Stimulated activated CD8-positive, alpha-beta memory T cell treated with anti-CD3 and anti-CD28 coated beads, Interleukin-15, amount 100 ng/mL, for 1 hour (primary cell): ENCODE results near the gene APCDD1L.
"Not testable (repeated sequence)": the region's sequence is repeated elsewhere in the genome, so short reads cannot be mapped to it uniquely, and the experiment has no call there.

Experiments used
- DNase-seq: peaks from one replicate; pipeline ENCODE4 v3.0.0-alpha.2; 2020; ENCODE audit warnings: low read depth

Gene APCDD1L

DNA sequence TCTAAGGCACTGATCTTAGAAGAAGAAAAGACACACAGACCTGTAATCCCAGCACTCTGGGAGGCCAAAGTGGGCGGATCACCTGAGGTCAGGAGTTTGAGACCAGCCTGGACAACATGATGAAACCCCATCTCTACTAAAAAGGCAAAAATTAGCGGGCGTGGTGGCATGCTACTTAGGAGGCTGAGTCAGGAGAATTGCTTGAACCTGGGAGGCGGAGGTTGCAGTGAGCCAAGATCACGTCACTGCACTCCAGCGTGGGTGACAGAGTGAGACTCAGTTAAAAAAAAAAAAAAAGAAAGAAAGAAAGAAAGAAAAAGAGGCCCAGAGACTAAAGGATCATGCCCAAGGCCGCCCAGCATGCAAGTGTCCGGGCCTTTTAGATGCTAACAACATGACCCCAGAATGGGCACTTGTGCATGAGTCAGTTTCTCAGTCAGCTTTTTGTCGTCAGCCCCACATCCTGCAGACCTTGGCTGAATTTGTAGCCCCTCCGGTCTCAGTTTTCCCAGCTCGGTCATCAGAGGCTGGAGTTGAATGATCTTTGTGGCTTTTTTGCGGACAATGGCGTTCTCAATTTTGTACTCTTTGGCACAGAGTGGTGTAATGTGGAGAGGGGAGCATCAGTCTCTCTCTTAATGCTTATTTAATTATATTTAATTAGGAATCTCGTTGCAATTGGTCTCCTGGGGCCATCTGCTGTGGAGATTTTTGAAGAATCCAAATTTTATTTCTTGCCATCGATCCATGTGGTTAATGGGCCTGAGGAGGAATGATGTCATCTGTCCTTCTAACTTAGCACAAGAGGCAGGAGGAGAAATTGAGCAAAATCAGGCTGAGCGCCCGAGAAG lies 30.6 kb upstream of the APCDD1L start:
- DNase-seq = no peak

DNA sequence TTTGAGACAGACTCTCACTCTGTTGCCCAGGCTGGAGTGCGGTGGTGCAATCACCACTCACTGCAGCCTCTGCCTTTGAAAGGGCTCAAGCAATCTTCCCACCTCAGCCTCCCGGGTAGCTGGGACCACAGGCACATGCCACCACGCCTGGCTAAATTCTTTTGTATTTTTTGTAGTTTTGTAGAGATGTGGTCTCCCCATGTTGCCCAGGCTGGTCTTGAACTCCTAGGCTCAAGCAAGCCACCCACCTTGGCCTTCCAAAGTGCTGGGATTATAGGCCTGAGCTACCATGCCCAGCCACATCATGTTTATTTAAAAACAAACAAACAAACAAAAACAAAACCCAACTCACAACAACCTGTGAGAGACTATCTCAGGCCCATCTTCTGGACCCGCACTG lies 29.7 kb upstream of the APCDD1L start:
- DNase-seq = no peak

DNA sequence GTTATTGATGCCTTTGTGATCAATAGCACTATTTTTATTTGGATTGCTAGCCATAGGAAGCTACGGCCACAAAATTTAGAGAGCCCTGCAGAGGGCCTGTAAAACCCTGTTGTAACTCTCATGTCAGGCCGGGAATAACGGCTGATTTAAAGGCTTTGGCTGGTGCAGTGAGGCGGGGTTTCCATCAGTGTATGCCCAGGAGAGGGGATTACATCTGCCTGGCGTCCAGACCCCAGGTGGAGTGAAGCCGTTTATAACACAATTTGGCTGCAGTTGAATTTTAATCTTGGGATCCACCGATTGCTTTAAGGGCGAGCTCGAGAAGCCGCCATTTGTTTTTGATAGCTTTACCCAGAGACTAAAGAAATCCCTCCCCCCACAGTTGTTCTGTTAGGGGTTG lies 29.1 kb upstream of the APCDD1L start:
- DNase-seq = no peak

DNA sequence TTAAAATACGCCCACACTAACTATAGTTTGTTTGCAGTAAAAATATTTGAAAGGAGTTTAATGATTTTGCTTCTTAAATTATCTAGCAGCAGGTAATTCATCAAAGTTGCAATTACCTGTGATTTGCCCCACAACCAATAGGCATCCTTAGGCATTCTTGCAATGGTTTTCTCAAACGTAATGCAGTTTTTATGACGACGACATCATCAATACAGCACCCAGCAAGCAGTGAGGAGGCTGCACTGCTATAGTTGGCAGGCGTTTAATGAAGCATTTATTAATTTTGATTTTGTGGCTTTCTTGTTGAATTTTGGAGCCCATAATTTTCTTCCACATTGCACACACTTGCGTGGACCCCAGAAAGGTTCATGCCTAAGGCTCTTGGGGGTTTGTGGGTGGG lies 28.1 kb upstream of the APCDD1L start:
- DNase-seq = no peak

DNA sequence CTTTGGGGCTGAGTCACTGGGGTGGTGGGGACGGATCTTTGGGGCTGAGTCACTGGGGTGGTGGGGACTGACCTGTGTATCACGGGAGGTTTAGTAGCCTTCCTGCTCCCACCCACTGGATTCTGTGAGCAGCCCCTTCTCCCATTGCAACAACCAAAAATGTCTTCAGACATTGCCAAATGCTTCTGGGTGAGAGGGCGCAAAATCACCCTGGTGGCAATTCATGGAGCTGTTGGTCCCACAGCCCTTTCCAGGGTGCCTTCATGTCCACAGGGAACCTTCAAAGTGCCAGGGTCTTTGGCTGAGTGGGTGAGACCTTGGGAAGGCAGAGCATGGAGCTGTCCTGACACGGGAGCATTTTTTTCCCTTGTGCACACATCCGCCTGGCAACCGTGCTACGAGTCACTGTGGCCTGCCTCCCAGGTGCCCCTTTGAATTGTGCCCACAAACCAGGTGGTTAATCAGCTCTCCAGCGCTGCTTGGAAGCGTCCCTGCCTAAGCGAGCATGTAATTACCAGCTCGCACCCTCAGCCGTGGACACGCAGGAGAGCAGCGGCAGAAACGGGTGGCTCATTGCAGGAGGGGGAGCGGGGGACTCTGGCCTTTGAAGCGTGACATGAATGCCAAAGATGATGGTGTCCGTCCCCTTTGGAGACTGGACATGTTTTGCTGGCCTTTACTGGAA lies 27.4 kb upstream of the APCDD1L start:
- DNase-seq = no peak

DNA sequence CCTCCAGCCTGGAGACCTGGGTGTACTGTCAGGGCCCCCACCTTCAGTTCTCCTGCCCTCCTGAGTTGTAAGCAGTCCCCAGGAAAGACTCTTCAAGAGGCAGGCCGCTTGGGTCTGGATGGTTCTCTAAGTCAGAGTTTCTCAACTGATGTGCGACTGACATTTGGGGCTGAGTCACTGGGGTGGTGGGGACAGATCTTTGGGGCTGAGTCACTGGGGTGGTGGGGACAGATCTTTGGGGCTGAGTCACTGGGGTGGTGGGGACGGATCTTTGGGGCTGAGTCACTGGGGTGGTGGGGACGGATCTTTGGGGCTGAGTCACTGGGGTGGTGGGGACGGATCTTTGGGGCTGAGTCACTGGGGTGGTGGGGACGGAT lies 26.8 kb upstream of the APCDD1L start:
- not testable (repeated sequence) for DNase-seq

DNA sequence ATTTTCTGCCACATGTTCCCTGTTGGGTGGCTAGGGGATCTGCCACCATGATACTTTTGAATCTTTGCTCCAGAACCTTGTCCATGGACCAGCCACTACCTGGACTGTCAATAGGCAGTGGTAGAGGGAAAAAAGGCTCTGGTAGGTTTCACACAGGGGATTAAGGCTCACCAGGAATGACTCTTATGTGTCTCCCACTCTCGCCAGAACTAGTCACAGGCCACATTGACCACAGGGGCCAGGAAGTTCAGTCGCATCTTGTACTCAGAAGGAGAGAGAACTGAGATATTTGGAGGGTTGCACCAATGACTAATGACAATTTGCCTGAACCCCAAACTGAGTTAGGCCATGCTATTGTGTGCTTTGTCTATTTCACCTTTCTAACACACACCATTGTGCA lies 23.6 kb upstream of the APCDD1L start:
- no peak for DNase-seq

DNA sequence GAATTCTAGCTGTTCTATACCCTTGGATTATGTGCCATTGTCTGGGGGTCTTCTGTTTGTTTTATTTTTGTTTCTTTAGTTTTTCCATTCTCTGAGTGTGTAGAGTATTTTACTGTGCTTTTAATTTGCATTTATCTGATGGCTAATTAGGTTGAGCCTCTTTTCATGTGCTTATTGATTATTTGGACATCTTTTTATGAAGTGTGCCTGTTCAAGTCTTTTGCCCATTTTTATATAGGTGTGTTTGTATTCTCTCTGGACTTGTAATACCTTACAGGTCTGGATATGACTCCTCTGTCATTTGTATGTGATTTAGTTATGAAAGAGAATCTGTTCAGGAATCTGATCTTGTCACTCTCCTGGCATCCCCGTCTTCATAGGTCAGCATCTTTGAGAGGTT lies 22.6 kb upstream of the APCDD1L start:
- DNase-seq = no peak

DNA sequence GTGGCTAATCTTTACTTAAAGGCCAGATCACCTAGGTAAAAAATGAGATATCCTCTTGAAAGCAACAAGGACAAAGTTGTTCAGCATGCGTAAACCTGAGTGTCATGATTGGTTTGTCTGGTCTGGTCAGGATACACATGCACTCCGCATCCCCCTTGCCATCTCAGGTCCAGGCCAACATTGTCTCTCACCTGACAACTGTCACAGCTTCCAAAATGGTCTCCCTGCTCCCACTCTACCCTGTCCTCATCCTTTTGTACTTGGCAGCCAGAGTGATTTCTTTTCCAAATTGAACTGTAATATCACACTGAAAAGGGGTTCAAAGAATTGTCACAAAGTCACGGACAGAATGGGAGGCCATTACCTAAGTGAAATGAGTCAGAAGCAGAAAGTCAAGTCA lies 21.1 kb upstream of the APCDD1L start:
- no peak for DNase-seq

DNA sequence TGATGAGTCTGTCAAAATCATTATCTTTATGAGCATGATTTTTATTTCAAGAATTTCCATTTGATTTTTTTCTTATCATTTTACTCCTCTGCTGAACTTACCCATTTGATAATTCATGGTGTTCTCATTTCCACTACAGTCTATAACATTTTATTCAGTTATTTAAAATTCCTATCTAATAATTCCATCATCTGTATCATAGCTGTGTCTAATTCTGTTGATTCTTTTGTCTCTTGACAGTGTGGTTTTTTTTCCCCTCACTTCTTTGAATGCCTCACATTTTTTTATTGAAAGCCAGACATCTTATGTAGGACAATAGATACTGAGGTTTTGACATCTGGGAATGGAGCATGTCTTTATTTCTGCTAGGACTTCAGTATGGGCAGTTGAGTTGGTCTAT lies 16.5 kb upstream of the APCDD1L start:
- DNase-seq = no peak

DNA sequence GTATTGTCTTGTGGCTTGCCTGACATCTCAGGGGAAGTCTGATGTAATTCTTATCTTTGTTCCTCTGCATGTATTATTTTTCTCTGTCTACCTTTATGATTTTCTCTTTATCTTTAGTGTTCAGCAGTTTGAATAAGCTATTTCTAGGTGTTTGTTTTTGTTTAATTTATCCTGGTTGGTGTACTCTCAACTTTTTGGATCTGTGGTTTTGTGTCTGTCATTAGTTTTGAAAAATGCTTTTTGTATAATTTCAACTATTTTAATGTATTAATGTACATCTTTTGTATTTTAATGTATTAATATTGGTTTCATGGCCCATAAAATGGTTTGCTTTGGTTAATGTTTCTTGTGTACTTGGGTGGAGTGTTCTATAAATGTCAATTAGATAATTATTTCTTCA lies 15.9 kb upstream of the APCDD1L start:
- no peak for DNase-seq

DNA sequence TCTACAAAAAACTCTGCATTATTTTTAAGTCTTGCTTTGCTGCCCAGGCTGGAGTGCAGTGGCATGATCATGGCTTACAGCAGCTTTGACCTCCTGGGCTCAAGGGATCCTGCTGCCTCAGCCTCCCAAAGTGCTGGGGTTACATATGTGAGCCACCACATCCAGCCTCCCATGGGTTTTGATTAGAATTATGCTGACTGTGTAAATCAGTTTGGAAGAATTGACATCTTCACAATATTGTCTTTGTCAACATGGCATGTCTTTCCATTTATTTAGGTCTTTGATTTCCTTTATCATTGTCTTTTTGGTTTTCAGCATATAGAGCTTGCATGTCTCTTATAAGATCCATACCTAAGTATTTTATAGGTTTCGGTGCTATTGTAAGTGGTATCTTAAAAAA lies 13.2 kb upstream of the APCDD1L start:
- no peak for DNase-seq

DNA sequence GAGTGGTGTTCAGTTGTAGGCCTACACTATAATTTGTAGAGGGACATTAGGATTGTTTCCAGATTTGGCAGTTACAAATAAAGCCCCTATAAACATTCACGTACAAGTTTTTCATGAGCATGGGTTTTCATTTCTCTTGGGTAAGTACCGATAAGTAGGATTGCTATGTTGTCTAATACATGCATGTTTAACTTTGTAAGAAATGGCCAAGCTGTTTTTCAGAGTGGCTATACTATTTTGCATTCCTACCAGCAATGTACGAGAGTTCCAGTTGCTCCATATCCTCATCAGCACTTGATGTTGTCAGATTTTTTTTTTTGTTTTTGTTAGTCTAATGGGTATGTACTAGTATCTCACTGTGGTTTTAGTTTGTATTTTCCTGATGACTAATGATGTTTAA lies 11.2 kb upstream of the APCDD1L start:
- no peak for DNase-seq

DNA sequence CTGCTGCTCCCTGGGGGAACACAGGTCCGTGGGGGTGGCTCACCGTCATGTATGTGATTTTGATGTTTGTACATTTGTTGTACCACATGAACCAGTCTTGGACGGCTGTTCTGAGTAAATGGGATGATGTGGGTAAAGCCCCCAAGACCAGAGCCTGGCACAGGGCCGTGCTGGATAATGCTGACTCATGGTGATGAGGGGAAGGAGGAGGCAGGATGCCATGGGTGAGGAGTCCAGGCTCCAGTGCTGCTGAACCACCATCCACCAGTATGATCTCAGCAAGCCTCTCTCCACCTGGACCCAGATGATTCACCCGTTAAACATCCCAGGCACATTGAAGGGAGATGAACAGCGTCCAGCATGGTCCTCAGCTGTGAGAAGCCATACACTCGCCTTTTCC lies 9.6 kb upstream of the APCDD1L start:
- DNase-seq = no peak

DNA sequence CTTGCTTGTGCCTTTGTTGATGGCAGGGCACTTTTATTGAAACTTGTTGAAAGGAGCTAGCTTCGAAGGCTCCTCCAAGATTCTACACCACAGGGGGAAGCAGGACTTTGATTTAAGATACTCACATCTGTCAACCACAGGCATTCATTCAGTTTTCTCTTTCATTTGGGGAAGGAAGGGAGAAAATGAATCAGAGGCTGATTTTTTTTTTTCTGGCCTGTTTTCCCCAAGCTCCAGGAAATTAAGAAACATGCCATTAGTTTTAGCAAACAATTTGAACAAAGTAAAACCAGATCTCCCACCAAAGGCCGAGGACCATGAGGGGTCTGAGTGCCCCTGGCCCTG lies 8.7 kb upstream of the APCDD1L start:
- DNase-seq = no peak

DNA sequence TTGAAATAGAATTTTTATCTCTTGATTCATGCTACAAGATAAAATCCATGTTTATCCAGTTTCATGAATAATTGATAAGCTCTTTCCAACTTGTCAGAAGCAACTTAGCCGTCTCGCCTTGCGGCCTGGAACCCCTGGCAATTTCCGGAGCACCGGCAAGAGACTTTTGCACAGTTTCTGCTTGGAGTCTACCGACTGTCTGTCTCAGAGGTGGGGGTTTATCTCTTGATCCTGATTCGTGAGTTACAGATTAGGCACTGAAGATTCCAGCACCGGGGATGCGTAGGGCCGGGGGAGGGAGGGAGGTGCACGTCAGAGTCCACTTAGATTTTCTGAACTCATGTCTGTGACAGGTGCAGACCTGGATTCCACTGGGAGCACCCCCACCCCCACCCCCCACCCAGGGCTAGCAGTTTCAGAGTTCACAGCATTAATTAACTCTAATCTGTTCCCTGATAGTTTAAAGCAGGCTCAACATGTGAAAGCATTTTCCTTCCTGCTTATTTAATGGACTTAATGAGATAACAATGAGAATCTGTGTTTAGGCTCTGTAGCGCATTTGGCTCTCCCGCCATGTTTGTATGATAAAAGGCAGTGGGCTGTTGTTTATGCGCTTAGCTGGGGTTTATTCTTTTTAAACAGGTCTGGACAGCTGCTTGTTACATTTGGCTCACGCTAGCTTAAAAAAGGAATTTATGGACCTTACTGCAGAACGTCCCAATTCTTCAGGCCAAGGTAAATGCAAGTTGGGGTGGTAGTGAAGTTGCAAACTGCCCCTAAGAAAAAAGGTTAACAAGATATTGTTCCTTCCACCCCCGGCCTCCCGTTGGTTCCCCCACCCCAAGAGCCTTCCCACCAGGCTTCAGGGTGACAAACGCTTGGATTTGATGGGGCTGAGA lies 8.1 kb upstream of the APCDD1L start:
- DNase-seq = no peak

DNA sequence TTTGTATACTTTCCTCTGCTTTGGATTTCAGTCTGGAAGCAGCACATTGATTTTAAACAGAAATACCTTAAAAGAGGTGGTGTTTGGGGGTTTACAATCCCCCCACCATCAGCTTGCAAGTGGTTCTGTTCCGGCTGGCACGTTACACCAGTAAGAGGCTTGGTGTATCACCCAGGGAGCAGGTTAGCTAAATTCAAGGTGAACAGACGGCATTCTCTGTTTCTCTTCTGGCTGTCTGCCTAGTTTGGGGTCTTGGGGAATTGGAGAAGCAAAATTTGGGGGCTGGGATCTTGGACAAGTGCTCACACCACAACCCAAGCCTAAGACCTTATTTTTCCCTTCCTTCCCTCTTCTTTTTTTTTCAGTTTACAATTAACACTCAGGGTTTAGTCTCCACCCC lies 7.5 kb upstream of the APCDD1L start:
- no peak for DNase-seq

DNA sequence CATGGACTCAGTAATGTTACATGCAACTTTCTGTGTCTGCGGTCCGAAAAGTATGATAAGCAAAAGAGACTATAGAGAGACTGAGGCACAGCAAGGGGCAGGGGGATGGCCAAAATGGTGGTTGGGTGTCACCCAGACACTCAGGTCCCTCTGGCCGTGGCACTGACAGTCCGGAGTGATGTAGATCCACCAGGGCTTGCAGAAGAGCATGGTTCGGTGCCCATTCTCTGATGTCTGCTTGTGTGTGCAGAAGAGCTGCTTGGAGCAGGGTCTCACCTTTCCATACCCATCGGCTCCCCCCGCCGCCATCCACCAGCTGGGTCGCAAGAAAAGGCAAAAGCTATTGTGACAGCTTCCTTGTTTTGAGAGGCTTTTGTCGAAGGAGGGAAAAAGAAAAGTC lies 6.6 kb upstream of the APCDD1L start:
- no peak for DNase-seq

DNA sequence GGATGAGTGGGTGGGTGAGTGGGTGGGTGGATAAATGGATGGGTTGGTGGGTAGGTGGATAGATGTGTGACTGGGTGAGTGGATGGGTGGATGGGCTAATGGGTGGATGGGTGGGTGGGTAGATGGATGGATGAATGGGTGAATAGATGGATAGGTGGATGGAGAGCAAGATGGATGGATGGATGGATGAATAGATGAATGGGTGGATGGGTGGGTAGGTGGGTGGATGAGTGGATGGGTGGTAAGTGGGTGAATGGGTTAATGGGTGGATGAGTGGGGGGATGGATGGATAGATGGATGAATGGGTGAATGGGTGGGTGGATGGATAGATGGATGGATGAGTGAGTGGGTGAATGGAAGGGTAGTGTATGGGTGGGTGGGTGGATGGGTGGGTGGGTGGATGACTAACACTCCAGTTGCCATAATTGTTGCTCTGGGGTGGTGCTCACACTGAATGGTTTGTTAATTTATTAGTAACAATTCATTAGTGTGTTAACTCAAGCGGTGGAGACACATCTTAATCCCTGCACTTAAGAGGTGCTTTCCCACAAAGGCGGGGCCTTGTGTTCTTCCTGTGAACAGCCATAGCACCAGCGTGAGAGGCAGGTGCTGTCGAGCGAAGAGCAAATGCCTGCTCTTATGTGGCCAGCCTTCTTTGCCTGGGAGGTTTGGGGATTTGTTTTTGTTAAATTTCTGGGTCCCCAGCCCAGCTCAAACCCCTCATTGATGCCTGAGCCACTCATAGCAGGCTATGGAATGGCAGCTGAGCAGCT lies 4.9 kb upstream of the APCDD1L start:
- no peak for DNase-seq

DNA sequence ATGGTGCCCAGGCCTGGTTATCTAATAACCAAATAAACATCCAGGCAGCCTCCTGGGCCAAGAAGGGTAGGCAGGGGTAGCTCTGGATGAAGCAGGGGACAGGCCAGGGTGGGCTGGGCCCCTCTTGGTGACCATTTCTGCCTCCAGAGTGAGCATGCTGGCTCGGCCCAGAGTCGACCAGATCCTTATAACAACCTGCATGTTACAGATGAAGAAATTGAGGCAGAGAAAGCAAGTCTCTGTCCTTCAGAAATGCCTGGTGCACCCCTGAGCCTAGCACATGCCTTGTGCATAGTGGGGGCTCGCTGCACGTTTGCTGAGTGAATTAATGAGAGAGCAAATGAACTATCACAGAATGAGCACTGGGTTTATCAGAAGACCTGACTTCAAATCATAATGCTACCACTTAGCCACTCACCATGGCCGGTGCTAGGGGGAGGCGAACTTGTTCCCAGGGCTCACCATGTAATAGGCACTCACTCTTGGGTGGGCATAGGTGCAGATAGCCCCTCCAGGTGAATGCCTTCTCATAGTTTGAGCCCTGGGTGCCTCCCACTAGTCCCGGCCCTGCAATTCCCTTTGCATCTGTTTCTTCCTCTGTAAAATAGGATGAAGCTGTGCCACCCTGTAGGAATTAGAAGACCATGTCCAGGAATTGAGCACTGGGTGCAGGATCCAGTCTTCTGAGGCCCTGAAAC lies 3.8 kb upstream of the APCDD1L start:
- no peak for DNase-seq

DNA sequence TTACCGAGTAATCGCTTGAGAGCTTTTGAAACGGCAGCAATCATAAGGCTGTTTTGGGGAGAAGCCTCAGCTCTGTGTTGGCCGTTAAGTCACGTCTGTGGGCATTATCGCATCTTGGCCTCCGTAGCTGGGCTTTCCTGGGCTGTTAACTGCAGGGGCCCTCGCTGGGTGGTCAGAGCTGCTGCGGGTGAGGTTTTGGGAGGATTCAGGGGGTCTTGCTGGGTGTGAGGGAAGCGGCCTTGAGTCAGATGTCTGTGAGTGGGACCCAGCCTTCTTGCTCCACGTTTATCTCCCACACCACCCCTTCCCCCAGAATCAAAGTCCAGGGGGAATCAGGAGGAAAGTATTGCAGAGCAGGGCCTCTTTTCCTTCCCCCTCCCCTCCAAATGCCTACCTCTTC lies 3.2 kb upstream of the APCDD1L start:
- no peak for DNase-seq
